GM19324 (cell line): ENCODE measurements around the gene TBC1D14.

Source experiments
- ATAC-seq: cut with Tn5 transposase; IDR thresholded peaks from one replicate; pipeline ENCODE4 v1.9.1; 2021; ENCODE audit warnings: mild to moderate bottlenecking, moderate library complexity; ENCODE audit not compliant: unreplicated experiment, low FRiP score

Gene TBC1D14

GRCh38 chr4:6909113-6909969 is at the start of gene TBC1D14:
TBC1D14 (plus strand) TSS chr4:6909826; CDS start chr4:6923390, 13,564 bp downstream.
- peak; percentile 90 for ATAC-seq

GRCh38 chr4:6868386-6868785 is 41.2 kb upstream of the TBC1D14 start:
- ATAC-seq = no peak

GRCh38 chr4:6869944-6870343 is 39.7 kb upstream of the TBC1D14 start:
- ATAC-seq = no peak

GRCh38 chr4:6873291-6873690 is 36.3 kb upstream of the TBC1D14 start:
- ATAC-seq = no peak

- ATAC-seq = no peak
Measured at GRCh38 chr4:6873792-6874461, 35.7 kb upstream of the TBC1D14 start.

GRCh38 chr4:6874981-6875380 is 34.6 kb upstream of the TBC1D14 start:
- ATAC-seq = no peak

- no peak for ATAC-seq
Measured at GRCh38 chr4:6875431-6875831, 34.2 kb upstream of the TBC1D14 start.

GRCh38 chr4:6876440-6876839 is 33.2 kb upstream of the TBC1D14 start:
- no peak for ATAC-seq

GRCh38 chr4:6877067-6877466 is 32.6 kb upstream of the TBC1D14 start:
- no peak for ATAC-seq

GRCh38 chr4:6878451-6879059 is 31.1 kb upstream of the TBC1D14 start:
- no peak for ATAC-seq

GRCh38 chr4:6880691-6881090 is 28.9 kb upstream of the TBC1D14 start:
- no peak for ATAC-seq

GRCh38 chr4:6881908-6882307 is 27.7 kb upstream of the TBC1D14 start:
- ATAC-seq = no peak

GRCh38 chr4:6884341-6884870 is 25.2 kb upstream of the TBC1D14 start:
- no peak for ATAC-seq

- ATAC-seq = peak; percentile 54
Measured at GRCh38 chr4:6885953-6886557, 23.6 kb upstream of the TBC1D14 start.

GRCh38 chr4:6886886-6887285 is 22.7 kb upstream of the TBC1D14 start:
- ATAC-seq = no peak

GRCh38 chr4:6887591-6888371 is 21.8 kb upstream of the TBC1D14 start:
- ATAC-seq = no peak

- no peak for ATAC-seq
Measured at GRCh38 chr4:6888506-6889071, 21.0 kb upstream of the TBC1D14 start.

GRCh38 chr4:6889101-6889735 is 20.4 kb upstream of the TBC1D14 start:
- ATAC-seq = no peak

- no peak for ATAC-seq
Measured at GRCh38 chr4:6889736-6890324, 19.8 kb upstream of the TBC1D14 start.
